Natural killer cell treated with Interleukin-12 subunit alpha and Interleukin-12 subunit beta and Interleukin-15 and Interleukin-18, amount 100 ng/mL, for 72 hours (primary cell): ENCODE results near the gene U2AF1L4. TPM values are rescaled to one million over a fixed set of nuclear protein-coding genes. Genes with fewer than 3 reads are reported as not detected.

Experiments used
- ATAC-seq, 2 donors: fragments of 150-1000 bp; cut with Tn5 transposase in 1 of 2; sonication (Bioruptor Pico), chemical (Tn5 transposase) in 1 of 2; 2 replicates each; pipeline ENCODE4 v1.10.0; 2021
- DNase-seq: peaks from one replicate; pipeline ENCODE4 v3.0.0; 2022; ENCODE audit warnings: low spot score
- H3K27ac Mint-ChIP-seq, 2 donors: 1 replicate in 1 of 2; 2 replicates in 1 of 2; pipeline ENCODE4 v1.8.0; 2022; ENCODE audit warnings: mixed read lengths in 2 of 2, mild to moderate bottlenecking in 1 of 2, moderate library complexity in 1 of 2
- H3K27me3 Mint-ChIP-seq, 2 donors: 1 replicate in 1 of 2; 2 replicates in 1 of 2; pipeline ENCODE4 v1.8.0; 2022; ENCODE audit warnings: mixed read lengths in 2 of 2
- H3K36me3 Mint-ChIP-seq: one replicate; pipeline ENCODE4 v1.8.0; 2022; ENCODE audit warnings: mixed read lengths
- H3K4me1 Mint-ChIP-seq, 2 donors: 1 replicate in 1 of 2; 2 replicates in 1 of 2; pipeline ENCODE4 v1.8.0; 2022; ENCODE audit warnings: low read depth in 2 of 2, mixed read lengths in 2 of 2, mild to moderate bottlenecking in 1 of 2
- H3K4me3 Mint-ChIP-seq: one replicate; pipeline ENCODE4 v1.8.0; 2022; ENCODE audit warnings: mixed read lengths
- H3K9me3 Mint-ChIP-seq: 2 replicates; pipeline ENCODE4 v1.8.0; 2022; ENCODE audit warnings: mixed read lengths
- total RNA-seq, 2 donors: library from RNA; stranded (reverse); gene quantifications; one replicate each; pipeline ENCODE4 v1.2.3, GENCODE V29; 2022

U2AF1L4 gene
- total RNA-seq, 2 donors from 2014 or later = 17.0 to 19.1 TPM

- peaks cover 52 to 53% of the 10 kb centered on the region in 2 donors for H3K4me1 Mint-ChIP-seq
- DNase-seq = peak; percentile 93
- peak overlapping the region; percentile 96 to 99 for H3K27ac Mint-ChIP-seq
- H3K9me3 Mint-ChIP-seq = no peaks in the 10 kb centered on the region
- peaks cover 31% of the 10 kb centered on the region for H3K36me3 Mint-ChIP-seq
- peak; percentile 80 to 89 for ATAC-seq
- H3K4me3 Mint-ChIP-seq = peak overlapping the region; percentile 98
- no peaks in the 10 kb centered on the region for H3K27me3 Mint-ChIP-seq
Measured at GRCh38 chr19:35716801-35717664, 28.2 kb downstream of the U2AF1L4 start.

GRCh38 chr19:35715981-35716800, 29.0 kb downstream of the U2AF1L4 start:
- Mint-ChIP-seq H3K27ac (peak overlapping the region; percentile 96 to 99), H3K9me3 (no peaks in the 10 kb centered on the region), H3K4me3 (peak overlapping the region; percentile 98), H3K4me1 (peaks cover 53 to 54% of the 10 kb centered on the region in 2 donors), H3K36me3 (peaks cover 31% of the 10 kb centered on the region), H3K27me3 (no peaks in the 10 kb centered on the region)
- DNase-seq (no peak), ATAC-seq (no peak)

GRCh38 chr19:35715355-35715809, 29.8 kb downstream of the U2AF1L4 start:
- ATAC-seq = no peak
- Mint-ChIP-seq H3K4me3 (peak overlapping the region; percentile 98), H3K27me3 (no peaks in the 10 kb centered on the region), H3K4me1 (peaks cover 59 to 60% of the 10 kb centered on the region in 2 donors), H3K9me3 (no peaks in the 10 kb centered on the region), H3K27ac (peak overlapping the region; percentile 96 to 99), H3K36me3 (peaks cover 30% of the 10 kb centered on the region)
- DNase-seq = no peak

GRCh38 chr19:35714601-35715354, 30.4 kb downstream of the U2AF1L4 start:
- DNase-seq = no peak
- H3K27me3 Mint-ChIP-seq = no peaks in the 10 kb centered on the region
- H3K4me1 Mint-ChIP-seq = peaks cover 54 to 56% of the 10 kb centered on the region in 2 donors
- peak overlapping the region; percentile 96 to 99 for H3K27ac Mint-ChIP-seq
- H3K4me3 Mint-ChIP-seq = peak overlapping the region; percentile 98
- peaks cover 26% of the 10 kb centered on the region for H3K36me3 Mint-ChIP-seq
- no peak for ATAC-seq
- H3K9me3 Mint-ChIP-seq = no peaks in the 10 kb centered on the region

- H3K27me3 Mint-ChIP-seq = no peaks in the 10 kb centered on the region
- peak overlapping the region; percentile 96 to 99 for H3K27ac Mint-ChIP-seq
Measured at GRCh38 chr19:35713904-35714495, 31.2 kb downstream of the U2AF1L4 start.

GRCh38 chr19:35713506-35713850, 31.7 kb downstream of the U2AF1L4 start:
- ATAC-seq (no peak), DNase-seq (no peak)
- H3K27ac Mint-ChIP-seq = peak overlapping the region; percentile 96 to 99
- peak overlapping the region; percentile 98 for H3K4me3 Mint-ChIP-seq
- peaks cover 26% of the 10 kb centered on the region for H3K36me3 Mint-ChIP-seq
- no peaks in the 10 kb centered on the region for H3K27me3 Mint-ChIP-seq
- H3K9me3 Mint-ChIP-seq = no peaks in the 10 kb centered on the region
- H3K4me1 Mint-ChIP-seq = peaks cover 49 to 50% of the 10 kb centered on the region in 2 donors

More at GRCh38 chr19:35713904-35714495, 31.2 kb downstream of the U2AF1L4 start:
- no peak for DNase-seq
- peak overlapping the region; percentile 98 for H3K4me3 Mint-ChIP-seq
- peaks cover 49% of the 10 kb centered on the region in 2 donors for H3K4me1 Mint-ChIP-seq
- H3K36me3 Mint-ChIP-seq = peaks cover 26% of the 10 kb centered on the region
- no peaks in the 10 kb centered on the region for H3K9me3 Mint-ChIP-seq
- no peak for ATAC-seq

GRCh38 chr19:35712567-35713505, 32.4 kb downstream of the U2AF1L4 start:
- H3K4me1 Mint-ChIP-seq = peaks cover 49 to 53% of the 10 kb centered on the region in 2 donors
- DNase-seq (peak; percentile 87), ATAC-seq (peak; percentile 37 to 55)
- peak overlapping the region; percentile 98 for H3K4me3 Mint-ChIP-seq
- no peaks in the 10 kb centered on the region for H3K9me3 Mint-ChIP-seq
- H3K27ac Mint-ChIP-seq = peak overlapping the region; percentile 96 to 99
- peaks cover 26% of the 10 kb centered on the region for H3K36me3 Mint-ChIP-seq
- no peaks in the 10 kb centered on the region for H3K27me3 Mint-ChIP-seq

GRCh38 chr19:35710784-35711723, 34.2 kb downstream of the U2AF1L4 start:
- H3K4me1 Mint-ChIP-seq = peaks cover 41 to 44% of the 10 kb centered on the region in 2 donors
- H3K27me3 Mint-ChIP-seq = no peaks in the 10 kb centered on the region
- peak; percentile 80 for DNase-seq
- peak overlapping the region; percentile 88 for H3K4me3 Mint-ChIP-seq
- no peaks in the 10 kb centered on the region for H3K9me3 Mint-ChIP-seq
- H3K36me3 Mint-ChIP-seq = peaks cover 18% of the 10 kb centered on the region
- peak; percentile 63 to 66 for ATAC-seq
- peak overlapping the region; percentile 96 to 99 for H3K27ac Mint-ChIP-seq

- Mint-ChIP-seq H3K27ac (peak overlapping the region in 1 of 2 donors; percentile 46), H3K4me1 (peaks cover 23 to 27% of the 10 kb centered on the region in 2 donors), H3K4me3 (peak overlapping the region; percentile 17), H3K9me3 (no peaks in the 10 kb centered on the region), H3K36me3 (no peaks in the 10 kb centered on the region), H3K27me3 (no peaks in the 10 kb centered on the region)
- ATAC-seq (no peak), DNase-seq (no peak)
Measured at GRCh38 chr19:35708391-35708790, 36.8 kb downstream of the U2AF1L4 start.

GRCh38 chr19:35704218-35704617, 41.0 kb downstream of the U2AF1L4 start, which contains the start of gene ZBTB32:
ZBTB32 (plus strand) TSS chr19:35704558; CDS start chr19:35714627, 10,069 bp downstream.
- no peaks in the 10 kb centered on the region for H3K36me3 Mint-ChIP-seq
- DNase-seq = no peak
- ATAC-seq = no peak
- peaks cover 0 to 3% of the 10 kb centered on the region in 2 donors for H3K27me3 Mint-ChIP-seq
- H3K4me3 Mint-ChIP-seq = no peak within 1 kb of the TSS
- no peak within 1 kb of the TSS for H3K27ac Mint-ChIP-seq
- no peaks in the 10 kb centered on the region for H3K9me3 Mint-ChIP-seq
- H3K4me1 Mint-ChIP-seq = peaks cover 9 to 15% of the 10 kb centered on the region in 2 donors

GRCh38 chr19:35703343-35703742, 41.9 kb downstream of the U2AF1L4 start:
- DNase-seq (no peak), ATAC-seq (no peak)
- Mint-ChIP-seq H3K9me3 (no peaks in the 10 kb centered on the region), H3K27me3 (peaks cover 0 to 3% of the 10 kb centered on the region in 2 donors), H3K27ac (no peak overlapping the region), H3K4me3 (peak overlapping the region; percentile 98), H3K4me1 (peaks cover 9 to 16% of the 10 kb centered on the region in 2 donors), H3K36me3 (no peaks in the 10 kb centered on the region)
